Breast epithelium (tissue), 3 donors: ENCODE data around the gene GAB2.

ENCODE experiments used
- CTCF ChIP-seq, 3 donors: fragments of 450-650 bp; IDR thresholded peaks; one replicate each; pipeline ENCODE4 v1.5.1; 2016 to 2017; ENCODE audit warnings: antibody characterized with exemption in 3 of 3, mild to moderate bottlenecking in 3 of 3, moderate library complexity in 3 of 3
- POLR2A ChIP-seq: fragments of 450-650 bp; IDR thresholded peaks from one replicate; pipeline ENCODE4 v1.6.1; 2016; ENCODE audit warnings: antibody characterized with exemption, mild to moderate bottlenecking, moderate library complexity
- POLR2AphosphoS5 ChIP-seq, 3 donors: sonication (generic); formaldehyde crosslinking; IDR thresholded peaks; one replicate each; pipeline ENCODE4 v1.6.1; 2017; ENCODE audit warnings: antibody characterized with exemption in 3 of 3

DNA sequence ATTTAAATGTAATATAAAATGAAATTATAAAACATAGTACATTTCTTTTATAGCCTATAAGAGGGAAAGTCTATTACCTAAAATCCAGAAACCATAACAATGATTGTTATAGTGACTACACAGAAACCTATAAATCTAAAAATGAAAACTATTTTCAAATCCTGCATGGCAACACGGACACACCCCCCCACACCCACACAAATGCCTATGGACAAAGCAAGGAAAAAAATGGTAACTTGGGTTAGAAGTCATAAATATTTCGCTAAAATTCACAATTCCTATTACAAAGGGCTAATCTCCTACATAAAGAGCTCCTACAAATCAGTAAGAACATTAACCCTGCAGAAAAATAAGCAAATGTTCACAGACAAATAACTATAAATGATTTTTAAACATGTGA is 56.4 kb downstream of the GAB2 start:
- TF ChIP-seq CTCF (IDR thresholded peaks at IDR 0.05) (no peak), POLR2AphosphoS5 (IDR thresholded peaks at IDR 0.05) (no peak), POLR2A (no peak)
